HG03571 (cell line): ENCODE results near the gene POLQ.
"Not testable (repeated sequence)": the region's sequence is repeated elsewhere in the genome, so short reads cannot be mapped to it uniquely, and the experiment has no call there.

ENCODE experiments used
- ATAC-seq: cut with Tn5 transposase; IDR thresholded peaks from one replicate; pipeline ENCODE4 v1.9.1; 2021; ENCODE audit not compliant: unreplicated experiment

The POLQ gene

GRCh38 chr3:121430664-121431215 lies 115.0 kb downstream of the POLQ start:
- no peak for ATAC-seq

- no peak for ATAC-seq
Observed at GRCh38 chr3:121424549-121424948, 121.2 kb downstream of the POLQ start.

- ATAC-seq: no peak
Observed at GRCh38 chr3:121418182-121418581, 127.6 kb downstream of the POLQ start.

- ATAC-seq: no peak
Observed at GRCh38 chr3:121414924-121415323, 130.9 kb downstream of the POLQ start.

GRCh38 chr3:121411523-121411922 lies 134.3 kb downstream of the POLQ start:
- no peak for ATAC-seq

- ATAC-seq: no peak
Observed at GRCh38 chr3:121405631-121406030, 140.2 kb downstream of the POLQ start.

- no peak for ATAC-seq
Observed at GRCh38 chr3:121399820-121400219, 146.0 kb downstream of the POLQ start.

- ATAC-seq: not testable (repeated sequence)
Observed at GRCh38 chr3:121398051-121398450, 147.7 kb downstream of the POLQ start.

- not testable (repeated sequence) for ATAC-seq
Observed at GRCh38 chr3:121395967-121396366, 149.8 kb downstream of the POLQ start.

- ATAC-seq: not testable (repeated sequence)
Observed at GRCh38 chr3:121388308-121388707, 157.5 kb downstream of the POLQ start.
